ENCODE measurements around the gene IRX6. TPM values are rescaled to one million over a fixed set of nuclear protein-coding genes. Genes with fewer than 3 reads are reported as not detected.
A peak's percentile ranks its signal among the peaks of the same experiment; 100 is the strongest.

Gene IRX6
- total RNA-seq, 1 donor = 1.4 TPM

GRCh38 chr16:55297062-55297909 is 26.7 kb upstream of the IRX6 start:
- Histone ChIP-seq H3K36me3 (ENCODE audit: insufficient read depth, low read length) (no peaks in the 10 kb centered on the region), H4K20me1 (ENCODE audit: insufficient read depth, low read length) (no peaks in the 10 kb centered on the region), H3K79me2 (ENCODE audit: insufficient read depth, low read length) (no peaks in the 10 kb centered on the region), H3K4me1 (ENCODE audit: insufficient read depth, low read length) (peaks cover 26% of the 10 kb centered on the region), H3K4me3 (ENCODE audit: insufficient read depth, low read length) (peak overlapping the region; percentile 31), H3K27ac (ENCODE audit: low read depth, low read length) (peak overlapping the region; percentile 67), H3K27me3 (ENCODE audit: insufficient read depth, low read length) (peaks cover 2% of the 10 kb centered on the region), H2AFZ (ENCODE audit: low read length) (no peak overlapping the region), H3K9me3 (ENCODE audit: low read depth, low read length) (no peaks in the 10 kb centered on the region), H3K4me2 (ENCODE audit: insufficient read depth, low read length) (peak overlapping the region; percentile 51)
- DNase-seq (ENCODE audit: insufficient read length, low spot score, missing footprints) = no peak
- TF ChIP-seq CTCF (IDR thresholded peaks at IDR 0.05; ENCODE audit: extremely low read depth, low read depth, low read length) = no peak

GRCh38 chr16:55297910-55298479 is 26.0 kb upstream of the IRX6 start:
- Histone ChIP-seq H2AFZ (ENCODE audit: low read length) (no peak overlapping the region), H3K9me3 (ENCODE audit: low read depth, low read length) (no peaks in the 10 kb centered on the region), H3K27me3 (ENCODE audit: insufficient read depth, low read length) (peaks cover 2% of the 10 kb centered on the region), H3K4me1 (ENCODE audit: insufficient read depth, low read length) (peaks cover 26% of the 10 kb centered on the region), H4K20me1 (ENCODE audit: insufficient read depth, low read length) (no peaks in the 10 kb centered on the region), H3K79me2 (ENCODE audit: insufficient read depth, low read length) (no peaks in the 10 kb centered on the region), H3K4me3 (ENCODE audit: insufficient read depth, low read length) (no peak overlapping the region), H3K36me3 (ENCODE audit: insufficient read depth, low read length) (no peaks in the 10 kb centered on the region), H3K27ac (ENCODE audit: low read depth, low read length) (peak overlapping the region; percentile 67), H3K4me2 (ENCODE audit: insufficient read depth, low read length) (peak overlapping the region; percentile 51)
- DNase-seq (ENCODE audit: insufficient read length, low spot score, missing footprints) = peak; percentile 82
- no peak for TF ChIP-seq CTCF (IDR thresholded peaks at IDR 0.05; ENCODE audit: extremely low read depth, low read depth, low read length)

DNA sequence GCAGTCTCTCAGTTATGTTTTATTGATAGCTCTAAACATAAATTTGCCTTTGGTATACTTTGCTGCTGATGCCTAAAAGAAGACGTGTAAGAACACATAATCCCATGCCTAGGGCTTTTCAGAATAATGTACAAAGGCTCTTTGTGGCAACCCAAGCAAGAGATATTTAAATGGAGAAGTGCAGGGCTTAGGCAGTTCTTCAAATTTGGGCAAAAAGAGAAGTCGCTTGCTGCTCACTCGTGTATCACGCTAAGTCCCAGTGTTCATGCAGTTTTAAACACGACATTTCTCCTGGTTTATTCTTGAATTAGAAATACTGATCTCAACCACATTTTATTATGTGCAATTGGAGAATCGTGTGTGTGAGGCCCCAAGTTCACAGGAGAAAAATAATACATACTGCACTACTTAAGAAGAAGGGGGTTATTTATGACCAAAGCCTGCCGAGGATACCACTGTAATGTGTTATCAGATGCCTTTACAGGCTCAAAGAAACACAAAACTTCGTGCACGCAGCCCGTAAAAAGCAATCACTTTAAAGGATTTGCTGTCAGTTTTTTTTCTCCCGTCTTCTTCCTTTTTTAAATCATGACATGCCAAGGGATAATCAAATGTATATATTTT is 22.5 kb upstream of the IRX6 start:
- Histone ChIP-seq H3K79me2 (ENCODE audit: insufficient read depth, low read length) (no peaks in the 10 kb centered on the region), H3K4me1 (ENCODE audit: insufficient read depth, low read length) (peaks cover 17% of the 10 kb centered on the region), H4K20me1 (ENCODE audit: insufficient read depth, low read length) (no peaks in the 10 kb centered on the region), H3K36me3 (ENCODE audit: insufficient read depth, low read length) (no peaks in the 10 kb centered on the region), H3K9me3 (ENCODE audit: low read depth, low read length) (no peaks in the 10 kb centered on the region), H3K27me3 (ENCODE audit: insufficient read depth, low read length) (peaks cover 7% of the 10 kb centered on the region), H3K27ac (ENCODE audit: low read depth, low read length) (no peak overlapping the region), H3K4me2 (ENCODE audit: insufficient read depth, low read length) (no peak overlapping the region), H2AFZ (ENCODE audit: low read length) (no peak overlapping the region), H3K4me3 (ENCODE audit: insufficient read depth, low read length) (no peak overlapping the region)
- TF ChIP-seq CTCF (IDR thresholded peaks at IDR 0.05; ENCODE audit: extremely low read depth, low read depth, low read length) = no peak
- DNase-seq (ENCODE audit: insufficient read length, low spot score, missing footprints) = no peak

DNA sequence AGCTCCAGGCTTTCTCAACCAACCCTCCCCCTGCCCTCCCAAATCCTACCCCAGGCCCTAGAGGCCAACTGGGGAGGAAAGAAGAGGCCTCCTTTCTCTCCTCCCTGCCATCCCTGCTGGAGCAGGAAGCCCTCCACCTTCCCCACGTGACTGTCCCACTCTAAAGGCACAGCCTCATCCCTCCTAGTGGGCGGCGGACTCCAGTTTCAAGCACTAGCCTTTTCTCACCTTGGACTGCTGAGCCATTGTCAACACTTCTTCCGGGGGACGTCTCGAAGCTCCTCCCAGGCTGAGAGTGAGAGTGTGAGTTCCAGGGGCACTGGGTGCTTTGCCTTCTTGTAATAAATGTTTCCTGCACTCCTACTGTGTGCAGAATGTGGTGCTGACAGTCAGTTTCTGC is 21.4 kb upstream of the IRX6 start:
- no peak overlapping the region for H3K4me3 ChIP-seq (ENCODE audit: insufficient read depth, low read length)
- no peak for TF ChIP-seq CTCF (IDR thresholded peaks at IDR 0.05; ENCODE audit: extremely low read depth, low read depth, low read length)
- peaks cover 7% of the 10 kb centered on the region for H3K27me3 ChIP-seq (ENCODE audit: insufficient read depth, low read length)
- no peak for DNase-seq (ENCODE audit: insufficient read length, low spot score, missing footprints)
- H3K4me1 ChIP-seq (ENCODE audit: insufficient read depth, low read length) = peaks cover 7% of the 10 kb centered on the region
- H2AFZ ChIP-seq (ENCODE audit: low read length) = no peak overlapping the region
- no peaks in the 10 kb centered on the region for H3K9me3 ChIP-seq (ENCODE audit: low read depth, low read length)
- H3K27ac ChIP-seq (ENCODE audit: low read depth, low read length) = no peak overlapping the region
- no peaks in the 10 kb centered on the region for H3K79me2 ChIP-seq (ENCODE audit: insufficient read depth, low read length)
- H3K4me2 ChIP-seq (ENCODE audit: insufficient read depth, low read length) = no peak overlapping the region
- no peaks in the 10 kb centered on the region for H4K20me1 ChIP-seq (ENCODE audit: insufficient read depth, low read length)
- no peaks in the 10 kb centered on the region for H3K36me3 ChIP-seq (ENCODE audit: insufficient read depth, low read length)
